ENCODE measurements around the gene HGS. TPM values are rescaled to one million over a fixed set of nuclear protein-coding genes. Genes with fewer than 3 reads are reported as not detected.
A peak's percentile ranks its signal among the peaks of the same experiment; 100 is the strongest.

The HGS gene
- total RNA-seq, 1 experiment from 2014 or later: 240 TPM

GRCh38 chr17:81706232-81706611 lies 22.4 kb downstream of the HGS start:
- Histone ChIP-seq H3K4me1 (ENCODE audit: control insufficient read depth, insufficient read depth, low read length) (peaks cover 29% of the 10 kb centered on the region), H3K4me3 (ENCODE audit: low read depth in 2 of 2, low read length in 2 of 2) (no peak overlapping the region), H3K9me3 (ENCODE audit: control insufficient read depth, insufficient read depth, low read depth, low read length) (no peaks in the 10 kb centered on the region), H3K27ac (ENCODE audit: low read length) (no peak overlapping the region), H3K36me3 (ENCODE audit: control insufficient read depth, insufficient read depth, low read length) (peaks cover 20% of the 10 kb centered on the region; the same call in 1 of the 2 replicates), H3K27me3 (ENCODE audit: control insufficient read depth, insufficient read depth, low read length) (no peaks in the 10 kb centered on the region)
- TF ChIP-seq CTCF (IDR thresholded peaks at IDR 0.05) (no peak), SIN3A (IDR thresholded peaks at IDR 0.05; ENCODE audit: borderline replicate concordance, insufficient read depth, low read depth, low read length) (no peak), REST (IDR thresholded peaks at IDR 0.05; ENCODE audit: insufficient read depth in 1 of 2, low read depth in 2 of 2, low read length in 1 of 2) (no peak), TCF7L2 (IDR thresholded peaks at IDR 0.05; ENCODE audit: low read depth, low read length) (no peak), POLR2AphosphoS5 (IDR thresholded peaks at IDR 0.05; ENCODE audit: low read depth, low read length) (no peak)
- in situ Hi-C loops (cut with HindIII; ENCODE audit: low pct_unique_long_range_greater_than_20kb, low sequenced_read_pairs) (no loop called here), intact Hi-C loops (cut with micrococcal nuclease; ENCODE audit: unreplicated experiment) (no loop called here)
- ChIA-PET CTCF (no interaction called here), POLR2A (no interaction called here)
- BruUV-seq (replicated peaks): no TSS peak
- DNase-seq (ENCODE audit: low read depth, low spot score) (no peak), ATAC-seq (no peak)

GRCh38 chr17:81706757-81707624 lies 23.2 kb downstream of the HGS start:
- ChIA-PET CTCF (no interaction called here), POLR2A (interaction anchor here (0.5 kb wide), 1 partner anchor 519 kb away, joined by 4 read pairs; no protein-coding TSS in a partner anchor)
- Histone ChIP-seq H3K9me3 (ENCODE audit: control insufficient read depth, insufficient read depth, low read depth, low read length) (no peaks in the 10 kb centered on the region), H3K4me3 (ENCODE audit: low read depth in 2 of 2, low read length in 2 of 2) (no peak overlapping the region), H3K27ac (ENCODE audit: low read length) (no peak overlapping the region), H3K36me3 (ENCODE audit: control insufficient read depth, insufficient read depth, low read length) (peaks cover 20% of the 10 kb centered on the region; the same call in 1 of the 2 replicates), H3K27me3 (ENCODE audit: control insufficient read depth, insufficient read depth, low read length) (no peaks in the 10 kb centered on the region), H3K4me1 (ENCODE audit: control insufficient read depth, insufficient read depth, low read length) (peaks cover 27% of the 10 kb centered on the region)
- DNase-seq (ENCODE audit: low read depth, low spot score): no peak
- BruUV-seq (replicated peaks): TSS peak; percentile 56
- in situ Hi-C loops (cut with HindIII; ENCODE audit: low pct_unique_long_range_greater_than_20kb, low sequenced_read_pairs) (no loop called here), intact Hi-C loops (cut with micrococcal nuclease; ENCODE audit: unreplicated experiment) (no loop called here)
- no peak for ATAC-seq
- TF ChIP-seq TCF7L2 (IDR thresholded peaks at IDR 0.05; ENCODE audit: low read depth, low read length) (no peak), SIN3A (IDR thresholded peaks at IDR 0.05; ENCODE audit: borderline replicate concordance, insufficient read depth, low read depth, low read length) (no peak), POLR2AphosphoS5 (IDR thresholded peaks at IDR 0.05; ENCODE audit: low read depth, low read length) (no peak), REST (IDR thresholded peaks at IDR 0.05; ENCODE audit: insufficient read depth in 1 of 2, low read depth in 2 of 2, low read length in 1 of 2) (no peak), CTCF (IDR thresholded peaks at IDR 0.05) (peak; percentile 23; the same call in 1 of the 2 replicates)

Measured in Panc1 (cell line).